GM21529 (cell line): ENCODE results near the gene CHP2.
"Not testable (repeated sequence)": the region's sequence is repeated elsewhere in the genome, so short reads cannot be mapped to it uniquely, and the experiment has no call there.

Experiments
- ATAC-seq: cut with Tn5 transposase; IDR thresholded peaks from one replicate; pipeline ENCODE4 v1.9.1; 2021; ENCODE audit not compliant: unreplicated experiment

CHP2 gene

GRCh38 chr16:23754594-23755483 is at the start of gene CHP2:
Gene CHP2 (plus strand): TSS chr16:23755026. CDS start chr16:23755050, 24 bp downstream.
- ATAC-seq, result no peak

GRCh38 chr16:23705517-23705902 is 49.3 kb upstream of the CHP2 start:
- no peak for ATAC-seq

- no peak for ATAC-seq
Measured at GRCh38 chr16:23706439-23706838, 48.4 kb upstream of the CHP2 start.

GRCh38 chr16:23709536-23709935 is 45.3 kb upstream of the CHP2 start:
- ATAC-seq, result no peak

- ATAC-seq, result no peak
Measured at GRCh38 chr16:23710008-23710407, 44.8 kb upstream of the CHP2 start.

GRCh38 chr16:23710504-23710903 is 44.3 kb upstream of the CHP2 start:
- no peak for ATAC-seq

- no peak for ATAC-seq
Measured at GRCh38 chr16:23711785-23712184, 43.0 kb upstream of the CHP2 start.

- no peak for ATAC-seq
Measured at GRCh38 chr16:23712976-23713375, 41.9 kb upstream of the CHP2 start, which contains the start of gene ERN2. Gene ERN2 (minus strand): TSS chr16:23713222. CDS start chr16:23713187, 35 bp downstream.

- no peak for ATAC-seq
Measured at GRCh38 chr16:23716484-23716883, 38.3 kb upstream of the CHP2 start.

GRCh38 chr16:23722613-23723240 is 32.1 kb upstream of the CHP2 start:
- ATAC-seq, result not testable (repeated sequence)

GRCh38 chr16:23724096-23724784 is 30.6 kb upstream of the CHP2 start:
- ATAC-seq, result no peak

- no peak for ATAC-seq
Measured at GRCh38 chr16:23724785-23725131, 30.1 kb upstream of the CHP2 start.

GRCh38 chr16:23726710-23727109 is 28.1 kb upstream of the CHP2 start:
- ATAC-seq, result no peak

- ATAC-seq, result no peak
Measured at GRCh38 chr16:23728112-23728477, 26.7 kb upstream of the CHP2 start.

GRCh38 chr16:23729503-23730424 is 25.1 kb upstream of the CHP2 start:
- ATAC-seq, result no peak

GRCh38 chr16:23734176-23734893 is 20.5 kb upstream of the CHP2 start:
- no peak for ATAC-seq

GRCh38 chr16:23737423-23738028 is 17.3 kb upstream of the CHP2 start:
- ATAC-seq, result not testable (repeated sequence)

- ATAC-seq, result no peak
Measured at GRCh38 chr16:23739516-23739915, 15.3 kb upstream of the CHP2 start.

GRCh38 chr16:23741675-23742303 is 13.0 kb upstream of the CHP2 start:
- ATAC-seq, result no peak
